HepG2 (cell line): Measurements from ENCODE around the gene OTOP2. TPM values are rescaled to one million over a fixed set of nuclear protein-coding genes. Genes with fewer than 3 reads are reported as not detected.

Experiments
- AKAP8 ChIP-seq: sonication (generic); formaldehyde crosslinking; IDR thresholded peaks from 2 replicates; pipeline ENCODE4 v1.5.1; 2020; ENCODE audit warnings: mild to moderate bottlenecking, missing genetic modification reagents
- FOXK2 ChIP-seq: fragments of 450-650 bp; IDR thresholded peaks from 2 replicates; pipeline ENCODE4 v1.6.1; 2016
- FOXM1 ChIP-seq: sonication (generic); formaldehyde crosslinking; IDR thresholded peaks from 2 replicates; pipeline ENCODE4 v1.5.0; 2020; ENCODE audit warnings: missing genetic modification reagents
- HINFP ChIP-seq: sonication (generic); formaldehyde crosslinking; IDR thresholded peaks from 2 replicates; pipeline ENCODE4 v1.4.0; 2020; ENCODE audit warnings: low read depth, mild to moderate bottlenecking, missing genetic modification reagents
- PTBP1 ChIP-seq: fragments of 200-400 bp; formaldehyde crosslinking; IDR thresholded peaks from 2 replicates; pipeline ENCODE4 v1.6.1; 2018; ENCODE audit warnings: low read length, low read depth; ENCODE audit not compliant: poor library complexity, severe bottlenecking
- RFX5 ChIP-seq: IDR thresholded peaks from 2 replicates; pipeline ENCODE4 v1.6.1; 2011; ENCODE audit warnings: low read depth, low read length, improper control_type of control experiment
- SPEN ChIP-seq: sonication (generic); formaldehyde crosslinking; IDR thresholded peaks from 2 replicates; pipeline ENCODE4 v1.5.1; 2020; ENCODE audit warnings: low read depth, mild to moderate bottlenecking, missing genetic modification reagents
- SRSF9 ChIP-seq: fragments of 200-400 bp; formaldehyde crosslinking; IDR thresholded peaks from 2 replicates; pipeline ENCODE4 v1.6.1; 2018; ENCODE audit warnings: borderline replicate concordance, mild to moderate bottlenecking, low read depth, low read length; ENCODE audit not compliant: insufficient read depth, poor library complexity, severe bottlenecking
- U2AF2 ChIP-seq: fragments of 200-400 bp; formaldehyde crosslinking; IDR thresholded peaks from 2 replicates; pipeline ENCODE4 v1.6.1; 2017; ENCODE audit warnings: low read depth, mild to moderate bottlenecking, low read length
- ZBTB7A ChIP-seq: sonication (generic); formaldehyde crosslinking; IDR thresholded peaks from 2 replicates; pipeline ENCODE4 v1.8.0; 2022; ENCODE audit warnings: mild to moderate bottlenecking, missing genetic modification reagents
- ZFP41 ChIP-seq: sonication (generic); formaldehyde crosslinking; IDR thresholded peaks from 2 replicates; pipeline ENCODE4 v1.4.0; 2020; ENCODE audit warnings: mild to moderate bottlenecking, missing genetic modification reagents, borderline replicate concordance
- ZFP90 ChIP-seq: sonication (generic); formaldehyde crosslinking; IDR thresholded peaks from 2 replicates; pipeline ENCODE4 v1.8.0; 2022; ENCODE audit warnings: missing genetic modification reagents, mild to moderate bottlenecking, inconsistent platforms, borderline replicate concordance
- ZNF34 ChIP-seq: sonication (generic); formaldehyde crosslinking; IDR thresholded peaks from 2 replicates; pipeline ENCODE4 v1.4.0; 2020; ENCODE audit warnings: mild to moderate bottlenecking, missing genetic modification reagents, borderline replicate concordance
- ZNF383 ChIP-seq: sonication (generic); formaldehyde crosslinking; IDR thresholded peaks from 2 replicates; pipeline ENCODE4 v1.4.0; 2020; ENCODE audit warnings: missing genetic modification reagents, mild to moderate bottlenecking, borderline replicate concordance
- ZNF556 ChIP-seq: sonication (generic); formaldehyde crosslinking; IDR thresholded peaks from 2 replicates; pipeline ENCODE4 v1.4.0; 2020; ENCODE audit warnings: mild to moderate bottlenecking, missing genetic modification reagents, borderline replicate concordance
- ZNF557 ChIP-seq: sonication (generic); formaldehyde crosslinking; IDR thresholded peaks from 2 replicates; pipeline ENCODE4 v1.4.0; 2020; ENCODE audit warnings: missing genetic modification reagents
- ZNF615 ChIP-seq: sonication (generic); formaldehyde crosslinking; IDR thresholded peaks from 2 replicates; pipeline ENCODE4 v1.5.0; 2020; ENCODE audit warnings: mild to moderate bottlenecking, missing genetic modification reagents, borderline replicate concordance
- ZNF670 ChIP-seq: sonication (generic); formaldehyde crosslinking; IDR thresholded peaks from 2 replicates; pipeline ENCODE4 v1.8.0; 2022; ENCODE audit warnings: mild to moderate bottlenecking, missing genetic modification reagents, borderline replicate concordance
- ZNF674 ChIP-seq: sonication (generic); formaldehyde crosslinking; IDR thresholded peaks from 2 replicates; pipeline ENCODE4 v1.5.0; 2020; ENCODE audit warnings: low read depth, mild to moderate bottlenecking, missing genetic modification reagents
- ZNF777 ChIP-seq: sonication (generic); formaldehyde crosslinking; IDR thresholded peaks from 2 replicates; pipeline ENCODE4 v1.4.0; 2020; ENCODE audit warnings: missing genetic modification reagents
- ZNF878 ChIP-seq: sonication (generic); formaldehyde crosslinking; IDR thresholded peaks from 2 replicates; pipeline ENCODE4 v1.8.1; 2023; ENCODE audit warnings: mild to moderate bottlenecking, missing genetic modification reagents, moderate library complexity
- ZSCAN30 ChIP-seq: sonication (generic); formaldehyde crosslinking; IDR thresholded peaks from 2 replicates; pipeline ENCODE4 v1.5.0; 2020; ENCODE audit warnings: mild to moderate bottlenecking, missing genetic modification reagents
- polyA plus RNA-seq, 8 experiments: library from polyadenylated mRNA; depleted of rRNA in 3 of 8; stranded (reverse) in 7 of 8; unstranded in 1 of 8; fragments of >200 nt; fragmentation: Illumina TruSeq in 4 of 8; extraction: Trizol in 4 of 8; gene quantifications; 2 replicates each; pipeline versions ENCODE4 v1.2.1 to v1.2.3, GENCODE V29; 2011 to 2016; ENCODE audit warnings: low read depth in 4 of 8, missing spikeins in 1 of 8, mixed read lengths in 1 of 8; ENCODE audit not compliant: insufficient read depth in 1 of 8
- total RNA-seq, 5 experiments: library from RNA; depleted of rRNA; stranded (reverse); fragments of >200 nt; fragmentation: Illumina TruSeq; extraction: Trizol; gene quantifications; 2 replicates each; pipeline ENCODE4 v1.2.3, GENCODE V29; 2016; ENCODE audit warnings: low read depth in 1 of 5
- TF ChIP-seq, protein P1 (sequence below): sonication (generic); formaldehyde crosslinking; IDR thresholded peaks from 2 replicates; pipeline ENCODE4 v1.4.0; 2020; ENCODE audit warnings: missing genetic modification reagents, borderline replicate concordance
- TF ChIP-seq, protein P2 (sequence below): fragments of 450-650 bp; IDR thresholded peaks from 2 replicates; pipeline ENCODE4 v1.6.1; 2017

Gene OTOP2
- total and polyA plus RNA-seq, 2 of the 13 experiments (the other 11 are each of a cell fraction or from before 2014, with no cell fraction given): not detected

DNA sequence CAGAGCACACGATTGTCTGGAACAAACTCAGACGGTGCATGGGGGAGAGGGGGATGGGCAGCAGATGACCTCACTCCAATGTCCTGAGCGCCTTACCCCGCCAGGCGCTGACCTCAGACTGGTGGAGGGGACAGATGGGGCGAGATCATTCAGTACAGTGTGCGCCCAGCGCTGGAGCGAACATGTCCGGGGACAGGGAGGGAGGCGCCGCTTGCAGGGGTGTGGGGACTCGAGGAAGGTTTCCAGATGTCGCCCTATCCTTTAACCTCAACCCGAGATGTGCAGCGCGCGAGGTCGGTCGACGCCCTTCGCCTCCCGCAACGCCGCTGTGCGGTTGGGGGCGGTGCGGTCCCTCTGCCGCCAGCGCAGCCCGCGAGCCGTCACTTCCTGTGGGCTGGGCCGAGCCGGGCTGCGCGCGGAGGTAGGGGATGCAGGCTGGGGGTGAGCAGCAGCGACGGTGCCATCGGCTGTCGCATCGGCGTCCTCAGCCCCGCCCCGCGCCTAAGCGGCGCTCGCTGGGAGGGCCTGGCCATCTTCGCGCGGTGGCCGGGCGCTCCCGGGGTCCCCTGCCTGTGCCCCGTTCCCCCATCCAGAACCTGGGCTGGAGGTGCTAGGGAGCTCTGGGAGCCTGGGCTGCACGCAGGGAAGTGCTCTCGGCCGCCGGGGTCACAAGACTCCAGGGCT is 58.0 kb downstream of the OTOP2 start (continued):
- TF ChIP-seq, protein P1, sequence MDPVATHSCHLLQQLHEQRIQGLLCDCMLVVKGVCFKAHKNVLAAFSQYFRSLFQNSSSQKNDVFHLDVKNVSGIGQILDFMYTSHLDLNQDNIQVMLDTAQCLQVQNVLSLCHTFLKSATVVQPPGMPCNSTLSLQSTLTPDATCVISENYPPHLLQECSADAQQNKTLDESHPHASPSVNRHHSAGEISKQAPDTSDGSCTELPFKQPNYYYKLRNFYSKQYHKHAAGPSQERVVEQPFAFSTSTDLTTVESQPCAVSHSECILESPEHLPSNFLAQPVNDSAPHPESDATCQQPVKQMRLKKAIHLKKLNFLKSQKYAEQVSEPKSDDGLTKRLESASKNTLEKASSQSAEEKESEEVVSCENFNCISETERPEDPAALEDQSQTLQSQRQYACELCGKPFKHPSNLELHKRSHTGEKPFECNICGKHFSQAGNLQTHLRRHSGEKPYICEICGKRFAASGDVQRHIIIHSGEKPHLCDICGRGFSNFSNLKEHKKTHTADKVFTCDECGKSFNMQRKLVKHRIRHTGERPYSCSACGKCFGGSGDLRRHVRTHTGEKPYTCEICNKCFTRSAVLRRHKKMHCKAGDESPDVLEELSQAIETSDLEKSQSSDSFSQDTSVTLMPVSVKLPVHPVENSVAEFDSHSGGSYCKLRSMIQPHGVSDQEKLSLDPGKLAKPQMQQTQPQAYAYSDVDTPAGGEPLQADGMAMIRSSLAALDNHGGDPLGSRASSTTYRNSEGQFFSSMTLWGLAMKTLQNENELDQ (CRISPR knock-in tag): no peak
- TF ChIP-seq ZNF34 (peak; percentile 61; the same call in 1 of the 2 replicates), AKAP8 (CRISPR knock-in tag) (no peak), SPEN (CRISPR knock-in tag) (peak; percentile 94), ZSCAN30 (CRISPR knock-in tag) (peak; percentile 69; the same call in 1 of the 2 replicates), ZNF557 (CRISPR knock-in tag) (no peak), ZNF670 (CRISPR knock-in tag) (peak; percentile 71), ZNF383 (CRISPR knock-in tag) (peak; percentile 97; the same call in 1 of the 2 replicates), ZNF777 (CRISPR knock-in tag) (peak; percentile 77; the same call in 1 of the 2 replicates), ZNF674 (CRISPR knock-in tag) (peak; percentile 93; the same call in 1 of the 2 replicates), ZFP41 (CRISPR knock-in tag) (peak; percentile 67; the same call in 1 of the 2 replicates), ZBTB7A (CRISPR knock-in tag) (peak; percentile 21; the same call in 1 of the 2 replicates), ZNF878 (CRISPR knock-in tag) (peak; percentile 77), ZFP90 (no peak; the same call in 1 of the 2 replicates), SRSF9 (no peak), U2AF2 (no peak), ZNF556 (CRISPR knock-in tag) (peak; percentile 91), HINFP (CRISPR knock-in tag) (peak; percentile 69; the same call in 1 of the 2 replicates), ZNF615 (peak; percentile 98), RFX5 (0 out of 2 replicates have a peak, but pooled peaks have one; percentile 36), FOXK2 (no peak), PTBP1 (peak; percentile 37), FOXM1 (CRISPR knock-in tag) (no peak)
- TF ChIP-seq, protein P2, sequence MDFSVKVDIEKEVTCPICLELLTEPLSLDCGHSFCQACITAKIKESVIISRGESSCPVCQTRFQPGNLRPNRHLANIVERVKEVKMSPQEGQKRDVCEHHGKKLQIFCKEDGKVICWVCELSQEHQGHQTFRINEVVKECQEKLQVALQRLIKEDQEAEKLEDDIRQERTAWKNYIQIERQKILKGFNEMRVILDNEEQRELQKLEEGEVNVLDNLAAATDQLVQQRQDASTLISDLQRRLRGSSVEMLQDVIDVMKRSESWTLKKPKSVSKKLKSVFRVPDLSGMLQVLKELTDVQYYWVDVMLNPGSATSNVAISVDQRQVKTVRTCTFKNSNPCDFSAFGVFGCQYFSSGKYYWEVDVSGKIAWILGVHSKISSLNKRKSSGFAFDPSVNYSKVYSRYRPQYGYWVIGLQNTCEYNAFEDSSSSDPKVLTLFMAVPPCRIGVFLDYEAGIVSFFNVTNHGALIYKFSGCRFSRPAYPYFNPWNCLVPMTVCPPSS: no peak
